ENCODE data around the gene C14orf132.

GRCh38 chr14:96114002-96114401 lies 74.8 kb downstream of the C14orf132 start:
- TF ChIP-seq U2AF2 (optimal IDR thresholded peaks at IDR 0.05; ENCODE audit: low read depth, low read length) (no peak), POLR2AphosphoS5 (IDR thresholded peaks at IDR 0.05; ENCODE audit: control insufficient read depth, insufficient read depth, low read depth, low read length) (no peak), E2F1 (CRISPR knock-in tag; IDR thresholded peaks at IDR 0.05) (no peak), BRCA1 (IDR thresholded peaks at IDR 0.05) (no peak), BRCA1 (CRISPR knock-in tag; IDR thresholded peaks at IDR 0.05) (no peak)
